ENCODE measurements around the gene SLC16A8.

SLC16A8 gene

GRCh38 chr22:38111925-38112355 is 28.0 kb upstream of the SLC16A8 start:
- no peak overlapping the region for H3K27ac ChIP-seq (ENCODE audit: low read depth, low read length)
- H3K9ac ChIP-seq (ENCODE audit: low read depth, low read length) = no peak overlapping the region
- H3K4me1 ChIP-seq (ENCODE audit: insufficient read depth, low read length) = no peaks in the 10 kb centered on the region; the same call in 1 of the 2 replicates
- H3K36me3 ChIP-seq (ENCODE audit: insufficient read depth, low read length) = no peaks in the 10 kb centered on the region
- H3K27me3 ChIP-seq (ENCODE audit: insufficient read depth, low read length) = peaks cover 2% of the 10 kb centered on the region; the same call in 1 of the 2 replicates
- H3K9me3 ChIP-seq (ENCODE audit: insufficient read depth, low read depth, low read length) = no peaks in the 10 kb centered on the region
- H3K4me3 ChIP-seq (ENCODE audit: low read length) = no peak overlapping the region
- WGBS = 92% methylated on average over 11 of the region's 11 CpGs

GRCh38 chr22:38110863-38111852 is 27.2 kb upstream of the SLC16A8 start:
- Histone ChIP-seq H3K27ac (ENCODE audit: low read depth, low read length) (no peak overlapping the region), H3K4me3 (ENCODE audit: low read length) (no peak overlapping the region), H3K9me3 (ENCODE audit: insufficient read depth, low read depth, low read length) (no peaks in the 10 kb centered on the region), H3K27me3 (ENCODE audit: insufficient read depth, low read length) (peaks cover 2% of the 10 kb centered on the region; the same call in 1 of the 2 replicates), H3K4me1 (ENCODE audit: insufficient read depth, low read length) (no peaks in the 10 kb centered on the region; the same call in 1 of the 2 replicates), H3K9ac (ENCODE audit: low read depth, low read length) (no peak overlapping the region), H3K36me3 (ENCODE audit: insufficient read depth, low read length) (no peaks in the 10 kb centered on the region)
- WGBS = 83% methylated on average over 30 of the region's 30 CpGs

GRCh38 chr22:38110008-38110862 is 26.3 kb upstream of the SLC16A8 start, which contains the start of gene BAIAP2L2:
Gene BAIAP2L2, minus strand, starts transcription at chr22:38110684. Its CDS starts 159 bp downstream, at chr22:38110525.
- H3K4me1 ChIP-seq (ENCODE audit: insufficient read depth, low read length) = no peaks in the 10 kb centered on the region; the same call in 1 of the 2 replicates
- 83% methylated on average over 19 of the region's 19 CpGs for WGBS

GRCh38 chr22:38109371-38110001 is 25.5 kb upstream of the SLC16A8 start:
- WGBS = 92% methylated on average over 22 of the region's 22 CpGs
- no peaks in the 10 kb centered on the region for H3K9me3 ChIP-seq (ENCODE audit: insufficient read depth, low read depth, low read length)
- peaks cover 2% of the 10 kb centered on the region; the same call in 1 of the 2 replicates for H3K27me3 ChIP-seq (ENCODE audit: insufficient read depth, low read length)
- H3K4me1 ChIP-seq (ENCODE audit: insufficient read depth, low read length) = no peaks in the 10 kb centered on the region; the same call in 1 of the 2 replicates
- no peak overlapping the region for H3K9ac ChIP-seq (ENCODE audit: low read depth, low read length)
- no peak overlapping the region for H3K27ac ChIP-seq (ENCODE audit: low read depth, low read length)
- H3K4me3 ChIP-seq (ENCODE audit: low read length) = no peak overlapping the region
- H3K36me3 ChIP-seq (ENCODE audit: insufficient read depth, low read length) = no peaks in the 10 kb centered on the region

More at GRCh38 chr22:38110008-38110862, 26.3 kb upstream of the SLC16A8 start, which contains the start of gene BAIAP2L2:
- Histone ChIP-seq H3K36me3 (ENCODE audit: insufficient read depth, low read length) (no peaks in the 10 kb centered on the region), H3K27me3 (ENCODE audit: insufficient read depth, low read length) (peaks cover 2% of the 10 kb centered on the region; the same call in 1 of the 2 replicates), H3K4me3 (ENCODE audit: low read length) (no peak within 1 kb of the TSS), H3K9ac (ENCODE audit: low read depth, low read length) (no peak within 1 kb of the TSS), H3K9me3 (ENCODE audit: insufficient read depth, low read depth, low read length) (no peaks in the 10 kb centered on the region), H3K27ac (ENCODE audit: low read depth, low read length) (no peak within 1 kb of the TSS)

- Histone ChIP-seq H3K9ac (ENCODE audit: low read depth, low read length) (no peak overlapping the region), H3K4me1 (ENCODE audit: insufficient read depth, low read length) (no peaks in the 10 kb centered on the region; the same call in 1 of the 2 replicates), H3K27ac (ENCODE audit: low read depth, low read length) (no peak overlapping the region), H3K36me3 (ENCODE audit: insufficient read depth, low read length) (no peaks in the 10 kb centered on the region), H3K27me3 (ENCODE audit: insufficient read depth, low read length) (peaks cover 2% of the 10 kb centered on the region; the same call in 1 of the 2 replicates), H3K4me3 (ENCODE audit: low read length) (no peak overlapping the region), H3K9me3 (ENCODE audit: insufficient read depth, low read depth, low read length) (no peaks in the 10 kb centered on the region)
- 90% methylated on average over 15 of the region's 15 CpGs for WGBS
Measured at GRCh38 chr22:38108561-38109319, 24.8 kb upstream of the SLC16A8 start.

GRCh38 chr22:38107692-38108515 is 23.9 kb upstream of the SLC16A8 start:
- H3K36me3 ChIP-seq (ENCODE audit: insufficient read depth, low read length) = no peaks in the 10 kb centered on the region
- no peak overlapping the region for H3K9ac ChIP-seq (ENCODE audit: low read depth, low read length)
- no peaks in the 10 kb centered on the region for H3K9me3 ChIP-seq (ENCODE audit: insufficient read depth, low read depth, low read length)
- WGBS = 82% methylated on average over 17 of the region's 17 CpGs
- no peak overlapping the region for H3K4me3 ChIP-seq (ENCODE audit: low read length)
- H3K27ac ChIP-seq (ENCODE audit: low read depth, low read length) = no peak overlapping the region
- H3K4me1 ChIP-seq (ENCODE audit: insufficient read depth, low read length) = no peaks in the 10 kb centered on the region; the same call in 1 of the 2 replicates
- H3K27me3 ChIP-seq (ENCODE audit: insufficient read depth, low read length) = peaks cover 2% of the 10 kb centered on the region; the same call in 1 of the 2 replicates

- 78% methylated on average over 17 of the region's 17 CpGs for WGBS
Measured at GRCh38 chr22:38106814-38107578, 23.0 kb upstream of the SLC16A8 start.

GRCh38 chr22:38104084-38104483 is 20.1 kb upstream of the SLC16A8 start:
- no peaks in the 10 kb centered on the region for H3K9me3 ChIP-seq (ENCODE audit: insufficient read depth, low read depth, low read length)
- H3K36me3 ChIP-seq (ENCODE audit: insufficient read depth, low read length) = no peaks in the 10 kb centered on the region
- H3K27ac ChIP-seq (ENCODE audit: low read depth, low read length) = no peak overlapping the region
- no peaks in the 10 kb centered on the region for H3K27me3 ChIP-seq (ENCODE audit: insufficient read depth, low read length)
- 79% methylated on average over 6 of the region's 6 CpGs for WGBS
- H3K4me1 ChIP-seq (ENCODE audit: insufficient read depth, low read length) = no peaks in the 10 kb centered on the region
- no peak overlapping the region for H3K4me3 ChIP-seq (ENCODE audit: low read length)
- H3K9ac ChIP-seq (ENCODE audit: low read depth, low read length) = no peak overlapping the region

More at GRCh38 chr22:38106814-38107578, 23.0 kb upstream of the SLC16A8 start:
- Histone ChIP-seq H3K4me1 (ENCODE audit: insufficient read depth, low read length) (no peaks in the 10 kb centered on the region; the same call in 1 of the 2 replicates), H3K4me3 (ENCODE audit: low read length) (no peak overlapping the region), H3K27ac (ENCODE audit: low read depth, low read length) (no peak overlapping the region), H3K27me3 (ENCODE audit: insufficient read depth, low read length) (peaks cover 2% of the 10 kb centered on the region; the same call in 1 of the 2 replicates), H3K9ac (ENCODE audit: low read depth, low read length) (no peak overlapping the region), H3K36me3 (ENCODE audit: insufficient read depth, low read length) (no peaks in the 10 kb centered on the region), H3K9me3 (ENCODE audit: insufficient read depth, low read depth, low read length) (no peaks in the 10 kb centered on the region)

GRCh38 chr22:38103641-38104040 is 19.7 kb upstream of the SLC16A8 start:
- 90% methylated on average over 6 of the region's 8 CpGs for WGBS
- H3K27me3 ChIP-seq (ENCODE audit: insufficient read depth, low read length) = no peaks in the 10 kb centered on the region
- H3K27ac ChIP-seq (ENCODE audit: low read depth, low read length) = no peak overlapping the region

More at GRCh38 chr22:38103641-38104040, 19.7 kb upstream of the SLC16A8 start:
- Histone ChIP-seq H3K36me3 (ENCODE audit: insufficient read depth, low read length) (no peaks in the 10 kb centered on the region), H3K9ac (ENCODE audit: low read depth, low read length) (no peak overlapping the region), H3K4me1 (ENCODE audit: insufficient read depth, low read length) (no peaks in the 10 kb centered on the region), H3K4me3 (ENCODE audit: low read length) (no peak overlapping the region), H3K9me3 (ENCODE audit: insufficient read depth, low read depth, low read length) (no peaks in the 10 kb centered on the region)
